GM23338 (cell line): ENCODE results near the gene MIX23. TPM values are rescaled to one million over a fixed set of nuclear protein-coding genes. Genes with fewer than 3 reads are reported as not detected.

ENCODE experiments used
- ATAC-seq: fragments of 200-7000 bp; cut with Tn5 transposase; 3 replicates; pipeline ENCODE4 v1.9.1; 2020
- DNase-seq: peaks from one replicate; pipeline ENCODE4 v3.0.0-alpha.2; 2015; ENCODE audit warnings: low spot score
- H2AFZ ChIP-seq: fragments of 200-600 bp; sonication (generic); 2 replicates; pipeline ENCODE4 v1.8.0; 2016; ENCODE audit warnings: antibody characterized with exemption, mild to moderate bottlenecking, moderate library complexity
- H3F3A ChIP-seq: fragments of 200-600 bp; sonication (generic); replicated peaks from 2 replicates; pipeline ENCODE4 v1.8.0; 2017; ENCODE audit warnings: antibody characterized with exemption, mixed run types, low read depth
- H3K27ac ChIP-seq: fragments of 200-600 bp; sonication (generic); 2 replicates; pipeline ENCODE4 v1.6.1; 2016; ENCODE audit warnings: low read depth
- H3K27me3 ChIP-seq: fragments of 200-600 bp; sonication (generic); 2 replicates; pipeline ENCODE4 v1.8.0; 2016; ENCODE audit warnings: mild to moderate bottlenecking, mixed run types, moderate library complexity; ENCODE audit not compliant: insufficient read depth
- H3K36me3 ChIP-seq: fragments of 200-600 bp; sonication (generic); 2 replicates; pipeline ENCODE4 v1.8.0; 2016; ENCODE audit warnings: mild to moderate bottlenecking; ENCODE audit not compliant: insufficient read depth
- H3K4me1 ChIP-seq: fragments of 200-600 bp; sonication (generic); 2 replicates; pipeline ENCODE4 v1.8.0; 2016; ENCODE audit warnings: mild to moderate bottlenecking, moderate library complexity; ENCODE audit not compliant: insufficient read depth
- H3K4me2 ChIP-seq: fragments of 200-600 bp; sonication (generic); 2 replicates; pipeline ENCODE4 v1.7.1; 2017; ENCODE audit warnings: mixed run types
- H3K4me3 ChIP-seq: fragments of 200-600 bp; sonication (generic); 2 replicates; pipeline ENCODE4 v1.6.1; 2016; ENCODE audit warnings: mixed run types
- H3K79me2 ChIP-seq: fragments of 200-600 bp; sonication (generic); replicated peaks from 2 replicates; pipeline ENCODE4 v1.8.0; 2017; ENCODE audit warnings: mild to moderate bottlenecking; ENCODE audit not compliant: insufficient read depth
- H3K9me2 ChIP-seq: fragments of 200-600 bp; sonication (generic); 2 replicates; pipeline ENCODE4 v1.8.0; 2017; ENCODE audit not compliant: insufficient read depth
- H4K20me1 ChIP-seq: fragments of 200-600 bp; sonication (generic); replicated peaks from 2 replicates; pipeline ENCODE4 v1.8.0; 2017; ENCODE audit warnings: mild to moderate bottlenecking; ENCODE audit not compliant: insufficient read depth
- H3K27ac Mint-ChIP-seq: 2 replicates; pipeline ENCODE4 v1.8.0; 2020; ENCODE audit warnings: inconsistent platforms, mild to moderate bottlenecking, moderate library complexity, mixed read lengths
- H3K27me3 Mint-ChIP-seq: 3 replicates; pipeline ENCODE4 v1.8.0; 2022; ENCODE audit warnings: low read depth, mild to moderate bottlenecking, moderate library complexity, mixed read lengths, inconsistent platforms; ENCODE audit not compliant: insufficient read depth, poor library complexity
- H3K36me3 Mint-ChIP-seq: 3 replicates; pipeline ENCODE4 v1.8.0; 2021; ENCODE audit warnings: low read depth, mild to moderate bottlenecking, inconsistent platforms, moderate library complexity, mixed read lengths
- H3K4me1 Mint-ChIP-seq: 3 replicates; pipeline ENCODE4 v1.8.0; 2020; ENCODE audit warnings: mild to moderate bottlenecking, inconsistent platforms, mixed read lengths
- H3K4me3 Mint-ChIP-seq: 3 replicates; pipeline ENCODE4 v1.8.0; 2021; ENCODE audit warnings: moderate library complexity, mild to moderate bottlenecking, inconsistent platforms, mixed read lengths
- H3K9me3 Mint-ChIP-seq: 3 replicates; pipeline ENCODE4 v1.8.0; 2020; ENCODE audit warnings: moderate library complexity, mild to moderate bottlenecking, inconsistent platforms, mixed read lengths
- CREB1 ChIP-seq: fragments of 250-450 bp; sonication (Bioruptor Pico); IDR thresholded peaks from 2 replicates; pipeline ENCODE4 v1.5.0; 2020; ENCODE audit warnings: low read depth, mild to moderate bottlenecking, moderate library complexity
- EZH2 ChIP-seq: fragments of 200-600 bp; sonication (generic); IDR thresholded peaks from one replicate; pipeline ENCODE4 v1.8.0; 2017; ENCODE audit warnings: antibody characterized with exemption, mild to moderate bottlenecking, low read depth; ENCODE audit not compliant: unreplicated experiment
- EZH2phosphoT487 ChIP-seq: fragments of 200-600 bp; sonication (generic); IDR thresholded peaks from one replicate; pipeline ENCODE4 v1.8.1; 2018; ENCODE audit warnings: antibody characterized with exemption; ENCODE audit not compliant: unreplicated experiment
- JUNB ChIP-seq: IDR thresholded peaks from one replicate; pipeline ENCODE4 v1.6.1; 2016; ENCODE audit warnings: antibody characterized with exemption; ENCODE audit not compliant: unreplicated experiment
- STAT1 ChIP-seq: IDR thresholded peaks from one replicate; pipeline ENCODE4 v1.6.1; 2016; ENCODE audit warnings: antibody characterized with exemption; ENCODE audit not compliant: unreplicated experiment
- ZNF114 ChIP-seq: fragments of 250-450 bp; sonication (Bioruptor Pico); IDR thresholded peaks from 2 replicates; pipeline ENCODE4 v1.5.0; 2020; ENCODE audit warnings: mild to moderate bottlenecking, moderate library complexity
- ZNF331 ChIP-seq: fragments of 250-450 bp; sonication (Bioruptor Pico); IDR thresholded peaks from 2 replicates; pipeline ENCODE4 v1.5.0; 2020; ENCODE audit warnings: low read depth, mild to moderate bottlenecking, moderate library complexity
- polyA plus RNA-seq: library from polyadenylated mRNA; unstranded; fragments of >200 nt; fragmentation: Nextera tagmentation; extraction: Ambion mirVana; gene quantifications from 2 replicates; pipeline ENCODE4 v1.2.1, GENCODE V29; 2016
- total RNA-seq: library from RNA; depleted of rRNA; stranded (reverse); fragments of >200 nt; shearing (Covaris generic); gene quantifications from 2 replicates; pipeline ENCODE4 v1.2.3, GENCODE V29; 2014
- TF ChIP-seq, protein P1 (sequence below): IDR thresholded peaks from one replicate; pipeline ENCODE4 v1.6.1; 2018; ENCODE audit warnings: antibody characterized with exemption; ENCODE audit not compliant: unreplicated experiment
- TF ChIP-seq, protein P2 (sequence below), 2 experiments: fragments of 200-600 bp in 1 of 2; sonication (generic) in 1 of 2; conservative IDR thresholded peaks; 2 replicates each; pipeline versions ENCODE4 v1.5.1 to v1.6.1; 2016 to 2017; ENCODE audit warnings: antibody characterized with exemption in 2 of 2, low read depth in 2 of 2, mild to moderate bottlenecking in 2 of 2, moderate library complexity in 1 of 2
- TF ChIP-seq, protein P3 (sequence below): IDR thresholded peaks from 2 replicates; pipeline ENCODE4 v1.6.1; 2016; ENCODE audit warnings: antibody characterized with exemption

MIX23 gene
- total and polyA plus RNA-seq, 2 experiments from 2014 or later, result 57.7 to 146 TPM

DNA sequence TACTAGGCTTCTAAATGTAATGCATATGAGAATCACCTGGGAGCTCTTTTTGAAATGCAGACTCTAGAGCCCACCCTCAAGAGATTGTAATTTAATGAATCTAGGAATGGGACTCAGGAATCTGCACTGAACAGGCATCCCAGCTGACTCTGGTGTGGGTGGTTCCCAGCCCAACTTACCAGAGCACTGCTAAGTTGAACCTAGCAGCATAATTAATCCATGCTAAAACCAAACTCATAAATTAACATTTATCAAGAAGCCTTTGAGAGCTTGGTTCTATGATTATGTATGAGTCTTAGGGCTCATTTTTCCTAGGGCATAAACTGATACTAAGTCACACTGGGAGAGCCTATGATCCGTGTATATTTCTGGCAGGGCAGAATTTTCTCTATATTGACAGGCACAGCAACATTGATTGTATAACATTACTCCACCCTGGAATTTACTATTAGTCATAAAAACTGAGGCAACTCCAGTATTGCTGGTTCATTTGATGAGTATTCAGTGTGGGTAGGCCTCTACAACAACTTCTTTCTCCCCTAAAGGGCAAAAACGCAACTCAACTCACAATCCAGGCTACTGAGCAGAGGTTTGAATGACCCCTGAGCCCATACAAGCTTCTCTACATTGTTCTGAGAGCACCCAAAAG lies 68.7 kb downstream of the MIX23 start (continued):
- TF ChIP-seq STAT1 (no peak), EZH2 (no peak), JUNB (no peak)
- TF ChIP-seq, protein P1, sequence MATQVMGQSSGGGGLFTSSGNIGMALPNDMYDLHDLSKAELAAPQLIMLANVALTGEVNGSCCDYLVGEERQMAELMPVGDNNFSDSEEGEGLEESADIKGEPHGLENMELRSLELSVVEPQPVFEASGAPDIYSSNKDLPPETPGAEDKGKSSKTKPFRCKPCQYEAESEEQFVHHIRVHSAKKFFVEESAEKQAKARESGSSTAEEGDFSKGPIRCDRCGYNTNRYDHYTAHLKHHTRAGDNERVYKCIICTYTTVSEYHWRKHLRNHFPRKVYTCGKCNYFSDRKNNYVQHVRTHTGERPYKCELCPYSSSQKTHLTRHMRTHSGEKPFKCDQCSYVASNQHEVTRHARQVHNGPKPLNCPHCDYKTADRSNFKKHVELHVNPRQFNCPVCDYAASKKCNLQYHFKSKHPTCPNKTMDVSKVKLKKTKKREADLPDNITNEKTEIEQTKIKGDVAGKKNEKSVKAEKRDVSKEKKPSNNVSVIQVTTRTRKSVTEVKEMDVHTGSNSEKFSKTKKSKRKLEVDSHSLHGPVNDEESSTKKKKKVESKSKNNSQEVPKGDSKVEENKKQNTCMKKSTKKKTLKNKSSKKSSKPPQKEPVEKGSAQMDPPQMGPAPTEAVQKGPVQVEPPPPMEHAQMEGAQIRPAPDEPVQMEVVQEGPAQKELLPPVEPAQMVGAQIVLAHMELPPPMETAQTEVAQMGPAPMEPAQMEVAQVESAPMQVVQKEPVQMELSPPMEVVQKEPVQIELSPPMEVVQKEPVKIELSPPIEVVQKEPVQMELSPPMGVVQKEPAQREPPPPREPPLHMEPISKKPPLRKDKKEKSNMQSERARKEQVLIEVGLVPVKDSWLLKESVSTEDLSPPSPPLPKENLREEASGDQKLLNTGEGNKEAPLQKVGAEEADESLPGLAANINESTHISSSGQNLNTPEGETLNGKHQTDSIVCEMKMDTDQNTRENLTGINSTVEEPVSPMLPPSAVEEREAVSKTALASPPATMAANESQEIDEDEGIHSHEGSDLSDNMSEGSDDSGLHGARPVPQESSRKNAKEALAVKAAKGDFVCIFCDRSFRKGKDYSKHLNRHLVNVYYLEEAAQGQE, result no peak

DNA sequence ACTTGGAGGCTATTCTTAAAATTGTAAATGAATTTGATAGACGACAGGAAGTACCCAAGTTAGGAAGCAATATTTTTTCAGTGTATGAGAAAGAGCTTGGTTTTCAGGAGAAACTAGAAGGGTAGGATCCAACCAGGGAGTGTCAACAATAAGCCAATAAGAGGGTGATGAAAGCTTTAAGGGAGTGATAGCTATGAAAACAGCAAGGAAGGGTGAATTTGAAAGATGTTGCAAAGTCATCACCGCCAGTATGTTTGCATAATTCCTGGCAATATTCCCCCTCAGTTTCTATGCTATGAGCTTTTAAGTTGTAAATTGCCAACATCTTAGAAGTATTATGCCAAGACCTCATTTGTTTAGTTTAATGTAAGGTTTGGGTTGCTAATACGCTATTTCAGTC lies 69.8 kb downstream of the MIX23 start:
- Histone ChIP-seq H3K27me3 (no peaks in the 10 kb centered on the region), H3F3A (no peaks in the 10 kb centered on the region), H4K20me1 (no peaks in the 10 kb centered on the region), H3K36me3 (no peaks in the 10 kb centered on the region), H3K4me3 (no peak overlapping the region), H3K4me2 (no peak overlapping the region), H3K4me1 (peaks cover 9% of the 10 kb centered on the region; the same call in 1 of the 2 replicates), H2AFZ (0 out of 2 replicates have a peak overlapping the region, but pooled peaks have one; percentile 1), H3K9me2 (peaks cover 3% of the 10 kb centered on the region; the same call in 1 of the 2 replicates), H3K27ac (no peak overlapping the region), H3K79me2 (no peaks in the 10 kb centered on the region)
- ATAC-seq (no peak), DNase-seq (no peak)
- Mint-ChIP-seq H3K36me3 (no peaks in the 10 kb centered on the region), H3K27ac (no peak overlapping the region), H3K4me3 (no peak overlapping the region), H3K27me3 (peaks cover 3% of the 10 kb centered on the region), H3K9me3 (no peaks in the 10 kb centered on the region), H3K4me1 (peaks cover 16% of the 10 kb centered on the region)
- TF ChIP-seq EZH2phosphoT487 (no peak), STAT1 (no peak), ZNF114 (CRISPR knock-in tag) (no peak), ZNF331 (CRISPR knock-in tag) (no peak), CREB1 (CRISPR knock-in tag) (no peak)
- TF ChIP-seq, protein P2, sequence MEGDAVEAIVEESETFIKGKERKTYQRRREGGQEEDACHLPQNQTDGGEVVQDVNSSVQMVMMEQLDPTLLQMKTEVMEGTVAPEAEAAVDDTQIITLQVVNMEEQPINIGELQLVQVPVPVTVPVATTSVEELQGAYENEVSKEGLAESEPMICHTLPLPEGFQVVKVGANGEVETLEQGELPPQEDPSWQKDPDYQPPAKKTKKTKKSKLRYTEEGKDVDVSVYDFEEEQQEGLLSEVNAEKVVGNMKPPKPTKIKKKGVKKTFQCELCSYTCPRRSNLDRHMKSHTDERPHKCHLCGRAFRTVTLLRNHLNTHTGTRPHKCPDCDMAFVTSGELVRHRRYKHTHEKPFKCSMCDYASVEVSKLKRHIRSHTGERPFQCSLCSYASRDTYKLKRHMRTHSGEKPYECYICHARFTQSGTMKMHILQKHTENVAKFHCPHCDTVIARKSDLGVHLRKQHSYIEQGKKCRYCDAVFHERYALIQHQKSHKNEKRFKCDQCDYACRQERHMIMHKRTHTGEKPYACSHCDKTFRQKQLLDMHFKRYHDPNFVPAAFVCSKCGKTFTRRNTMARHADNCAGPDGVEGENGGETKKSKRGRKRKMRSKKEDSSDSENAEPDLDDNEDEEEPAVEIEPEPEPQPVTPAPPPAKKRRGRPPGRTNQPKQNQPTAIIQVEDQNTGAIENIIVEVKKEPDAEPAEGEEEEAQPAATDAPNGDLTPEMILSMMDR (conservative IDR thresholded peaks at IDR 0.05; ENCODE audit: low read depth in 2 of 2), result no peak
- TF ChIP-seq, protein P1, result no peak
- TF ChIP-seq, protein P3, sequence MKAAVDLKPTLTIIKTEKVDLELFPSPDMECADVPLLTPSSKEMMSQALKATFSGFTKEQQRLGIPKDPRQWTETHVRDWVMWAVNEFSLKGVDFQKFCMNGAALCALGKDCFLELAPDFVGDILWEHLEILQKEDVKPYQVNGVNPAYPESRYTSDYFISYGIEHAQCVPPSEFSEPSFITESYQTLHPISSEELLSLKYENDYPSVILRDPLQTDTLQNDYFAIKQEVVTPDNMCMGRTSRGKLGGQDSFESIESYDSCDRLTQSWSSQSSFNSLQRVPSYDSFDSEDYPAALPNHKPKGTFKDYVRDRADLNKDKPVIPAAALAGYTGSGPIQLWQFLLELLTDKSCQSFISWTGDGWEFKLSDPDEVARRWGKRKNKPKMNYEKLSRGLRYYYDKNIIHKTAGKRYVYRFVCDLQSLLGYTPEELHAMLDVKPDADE, result no peak
